Upper lobe of left lung (tissue), 6 donors: ENCODE results near the gene PRM3. TPM values are rescaled to one million over a fixed set of nuclear protein-coding genes. Genes with fewer than 3 reads are reported as not detected.

Experiments
- ATAC-seq, 2 donors: fragments of 200-7000 bp; cut with Tn5 transposase; one replicate each; pipeline ENCODE4 v1.9.1; 2022; ENCODE audit warnings: mild to moderate bottlenecking in 2 of 2, moderate library complexity in 2 of 2; ENCODE audit not compliant: low FRiP score in 2 of 2
- DNase-seq, 2 donors: peaks; one replicate each; pipeline ENCODE4 v3.0.0-alpha.2; 2019 to 2020
- H3K27ac ChIP-seq, 4 donors: fragments of 200-600 bp; sonication (generic); one replicate each; pipeline ENCODE4 v1.5.1; 2016 to 2019
- H3K27me3 ChIP-seq, 4 donors: fragments of 200-600 bp; sonication (generic); one replicate each; pipeline ENCODE4 v1.5.1; 2017 to 2019
- H3K36me3 ChIP-seq, 4 donors: fragments of 200-600 bp; sonication (generic); one replicate each; pipeline ENCODE4 v1.5.1; 2016 to 2019
- H3K4me1 ChIP-seq, 4 donors: fragments of 200-600 bp; sonication (generic); one replicate each; pipeline ENCODE4 v1.5.1; 2018 to 2019
- H3K4me3 ChIP-seq, 4 donors: fragments of 200-600 bp; sonication (generic); one replicate each; pipeline ENCODE4 v1.5.1; 2017 to 2019; ENCODE audit warnings: mild to moderate bottlenecking in 2 of 4, moderate library complexity in 1 of 4
- H3K9me3 ChIP-seq, 4 donors: fragments of 200-600 bp; sonication (generic); one replicate each; pipeline ENCODE4 v1.5.1; 2018 to 2019
- EP300 ChIP-seq, 4 donors: sonication (generic); formaldehyde crosslinking; IDR thresholded peaks; one replicate each; pipeline ENCODE4 v1.5.1; 2017; ENCODE audit warnings: antibody characterized with exemption in 4 of 4, control low read depth in 2 of 4
- POLR2A ChIP-seq, 4 donors: fragments of 450-650 bp; IDR thresholded peaks; one replicate each; pipeline ENCODE4 v1.5.1; 2016 to 2017; ENCODE audit warnings: antibody characterized with exemption in 4 of 4, mild to moderate bottlenecking in 2 of 4
- POLR2AphosphoS5 ChIP-seq, 2 donors: sonication (generic); formaldehyde crosslinking; IDR thresholded peaks; one replicate each; pipeline ENCODE4 v1.5.1; 2017; ENCODE audit warnings: antibody characterized with exemption in 2 of 2
- WGBS, 2 donors: methylation state at CpG; one replicate each; pipeline ENCODE4 v1.1.5; 2017 to 2018; 5-methylcytosine and 5-hydroxymethylcytosine counted together
- total RNA-seq, 6 donors: library from RNA; depleted of rRNA in 4 of 6; stranded (reverse); fragments of >200 nt in 4 of 6; gene quantifications; one replicate each; pipeline versions ENCODE4 v1.1.0 to v1.2.1, GENCODE V29; 2016 to 2021
- TF ChIP-seq, protein P1 (sequence below), 6 experiments: fragments of 450-650 bp in 4 of 6; fragments of 200-600 bp in 2 of 6; sonication (generic) in 2 of 6; IDR thresholded peaks; one replicate each; pipeline ENCODE4 v1.5.1; 2016 to 2019; ENCODE audit warnings: antibody characterized with exemption in 6 of 6
- donor health status: DM: no; HTN: no; CAD: no; lungs with moderate emphysema.
- donor health status: DM: no; HTN: yes; CAD: no; lungs with severe emphysema.

Gene PRM3
- total RNA-seq, 6 donors from 2014 or later: not detected

DNA sequence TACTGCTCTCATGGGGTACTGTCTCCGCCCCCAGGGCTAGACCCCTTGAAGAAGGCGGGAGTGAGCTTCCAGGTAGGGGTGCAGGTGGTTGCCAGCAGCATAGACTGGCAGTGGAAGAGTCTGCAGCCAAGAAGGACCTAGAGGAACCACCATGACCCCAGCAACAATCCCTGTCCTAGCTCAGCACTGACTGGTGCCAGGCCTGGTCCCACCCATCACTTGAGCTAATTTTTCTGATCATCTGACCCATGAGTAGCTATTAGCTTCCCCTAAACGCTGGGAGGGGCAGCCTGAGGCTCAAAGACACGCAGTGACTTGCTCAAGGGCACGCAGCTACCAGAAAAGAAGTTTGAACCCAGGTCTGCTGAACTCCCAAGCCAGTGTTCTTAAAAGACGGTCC, 945 bp downstream of the PRM3 start:
- 70 to 84% methylated on average over 2 to 6 of the region's 6 CpGs for WGBS, 2 donors
- Histone ChIP-seq H3K4me3 (no peak overlapping the region), H3K4me1 (no peaks in the 10 kb centered on the region), H3K9me3 (no peaks in the 10 kb centered on the region), H3K27me3 (no peaks in the 10 kb centered on the region), H3K27ac (no peak overlapping the region), H3K36me3 (no peaks in the 10 kb centered on the region)
- DNase-seq (no peak), ATAC-seq (no peak)
- TF ChIP-seq, protein P1, sequence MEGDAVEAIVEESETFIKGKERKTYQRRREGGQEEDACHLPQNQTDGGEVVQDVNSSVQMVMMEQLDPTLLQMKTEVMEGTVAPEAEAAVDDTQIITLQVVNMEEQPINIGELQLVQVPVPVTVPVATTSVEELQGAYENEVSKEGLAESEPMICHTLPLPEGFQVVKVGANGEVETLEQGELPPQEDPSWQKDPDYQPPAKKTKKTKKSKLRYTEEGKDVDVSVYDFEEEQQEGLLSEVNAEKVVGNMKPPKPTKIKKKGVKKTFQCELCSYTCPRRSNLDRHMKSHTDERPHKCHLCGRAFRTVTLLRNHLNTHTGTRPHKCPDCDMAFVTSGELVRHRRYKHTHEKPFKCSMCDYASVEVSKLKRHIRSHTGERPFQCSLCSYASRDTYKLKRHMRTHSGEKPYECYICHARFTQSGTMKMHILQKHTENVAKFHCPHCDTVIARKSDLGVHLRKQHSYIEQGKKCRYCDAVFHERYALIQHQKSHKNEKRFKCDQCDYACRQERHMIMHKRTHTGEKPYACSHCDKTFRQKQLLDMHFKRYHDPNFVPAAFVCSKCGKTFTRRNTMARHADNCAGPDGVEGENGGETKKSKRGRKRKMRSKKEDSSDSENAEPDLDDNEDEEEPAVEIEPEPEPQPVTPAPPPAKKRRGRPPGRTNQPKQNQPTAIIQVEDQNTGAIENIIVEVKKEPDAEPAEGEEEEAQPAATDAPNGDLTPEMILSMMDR (IDR thresholded peaks at IDR 0.05): no peak
- TF ChIP-seq POLR2AphosphoS5 (IDR thresholded peaks at IDR 0.05): no peak
- TF ChIP-seq EP300 (IDR thresholded peaks at IDR 0.05): no peak
- TF ChIP-seq POLR2A (IDR thresholded peaks at IDR 0.05): no peak

DNA sequence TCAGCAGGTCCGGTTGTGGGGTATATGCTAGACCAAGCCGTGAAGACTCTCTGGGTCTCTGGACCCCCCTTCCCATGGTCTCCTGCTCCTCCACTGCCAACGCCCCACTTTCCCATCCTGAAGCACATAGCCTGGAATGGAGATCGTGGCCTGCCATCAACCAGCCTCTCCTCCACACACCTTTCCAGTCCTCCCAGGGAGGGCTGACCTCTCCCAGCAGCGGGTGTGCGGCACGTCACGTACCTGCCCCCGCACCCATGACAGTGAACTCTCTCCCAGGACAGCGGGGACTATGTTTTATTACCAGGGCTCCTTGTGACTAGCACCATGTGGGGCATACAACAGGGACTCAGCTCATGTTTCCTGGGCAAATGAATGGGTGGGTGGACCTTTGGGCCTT, 1.8 kb downstream of the PRM3 start:
- DNase-seq (peak in 1 of 2 donors; percentile 37), ATAC-seq (no peak)
- 91 to 95% methylated on average over 10 of the region's 10 CpGs for WGBS, 2 donors
- no peaks in the 10 kb centered on the region for H3K36me3 ChIP-seq
- no peak overlapping the region for H3K4me3 ChIP-seq
- no peaks in the 10 kb centered on the region for H3K4me1 ChIP-seq
- TF ChIP-seq, protein P1 (IDR thresholded peaks at IDR 0.05): no peak
- H3K27me3 ChIP-seq: no peaks in the 10 kb centered on the region
- no peaks in the 10 kb centered on the region for H3K9me3 ChIP-seq
- no peak overlapping the region for H3K27ac ChIP-seq

DNA sequence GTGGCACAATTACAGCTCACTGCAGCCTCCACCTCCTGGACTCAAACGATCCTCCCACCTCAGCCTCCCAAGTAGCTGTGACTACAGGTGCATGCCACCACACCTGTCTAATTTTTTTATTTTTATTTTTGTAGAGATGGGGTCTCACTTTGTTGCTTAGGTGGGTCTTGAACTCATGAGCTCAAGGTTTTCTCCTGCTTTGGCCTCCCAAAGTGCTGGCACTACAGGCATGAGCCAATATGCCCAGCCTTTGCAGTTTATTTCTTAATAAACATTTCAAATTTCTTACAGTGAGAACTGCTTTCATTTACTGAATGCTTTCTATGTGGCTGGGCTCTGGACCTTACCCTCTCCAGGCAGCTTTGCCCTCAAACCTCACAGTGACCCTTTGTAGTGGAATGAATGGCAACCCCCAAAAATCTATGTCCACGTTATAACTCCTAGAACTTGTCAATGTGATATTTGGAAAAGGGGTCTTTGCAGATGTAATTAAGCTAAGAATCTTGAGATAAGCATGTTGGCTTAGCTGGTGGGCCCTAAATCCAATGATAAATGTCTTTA, 2.7 kb downstream of the PRM3 start:
- H3K27me3 ChIP-seq: no peaks in the 10 kb centered on the region

DNA sequence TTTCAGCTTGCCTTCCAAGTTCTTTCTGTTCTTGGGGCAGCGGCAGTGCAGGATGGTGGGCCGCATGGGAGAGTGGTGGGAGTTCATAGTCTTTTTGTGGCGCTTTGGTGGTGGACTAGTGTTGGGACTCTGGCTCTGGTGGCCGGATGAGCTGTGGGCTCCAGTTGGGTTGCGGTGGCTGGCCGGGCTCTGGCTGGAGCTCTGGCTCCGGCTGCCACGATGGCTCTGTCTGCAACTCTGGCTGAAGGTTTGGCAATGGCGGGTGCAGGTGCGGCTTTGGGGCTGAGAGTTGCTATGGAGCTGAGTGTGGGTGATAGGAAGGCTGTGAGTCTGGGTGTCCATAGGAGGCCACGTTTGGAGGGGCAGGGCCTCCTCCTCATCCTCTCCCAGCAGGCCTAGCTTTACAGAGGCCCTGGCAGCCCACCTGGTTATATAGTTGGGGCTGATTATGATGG, 4.5 kb downstream of the PRM3 start, which contains the start of gene TNP2:
Gene TNP2 (minus strand): TSS at position 405 of the 455 bp plus-strand sequence. CDS start 63 bp downstream, at position 342.
- no peaks in the 10 kb centered on the region for H3K36me3 ChIP-seq
- H3K4me3 ChIP-seq: no peak within 1 kb of the TSS
- DNase-seq: peak in 1 of 2 donors; percentile 40
- peaks cover 0 to 8% (median 3%) of the 10 kb centered on the region in 4 donors for H3K4me1 ChIP-seq
- no peak for ATAC-seq
- 94 to 96% methylated on average over 10 to 11 of the region's 11 CpGs for WGBS, 2 donors
- H3K27ac ChIP-seq: no peak within 1 kb of the TSS
- H3K9me3 ChIP-seq: no peaks in the 10 kb centered on the region
- no peaks in the 10 kb centered on the region for H3K27me3 ChIP-seq
- no peak for TF ChIP-seq POLR2A (IDR thresholded peaks at IDR 0.05)

More for the DNA sequence above, 2.7 kb downstream of the PRM3 start:
- H3K9me3 ChIP-seq: no peaks in the 10 kb centered on the region
- H3K36me3 ChIP-seq: no peaks in the 10 kb centered on the region
- TF ChIP-seq POLR2AphosphoS5 (IDR thresholded peaks at IDR 0.05): no peak
- TF ChIP-seq, protein P1 (IDR thresholded peaks at IDR 0.05): no peak
- no peak overlapping the region for H3K4me3 ChIP-seq
- DNase-seq: no peak
- H3K4me1 ChIP-seq: peaks cover 0 to 1% (median 0%) of the 10 kb centered on the region in 4 donors
- H3K27ac ChIP-seq: no peak overlapping the region
- 93 to 94% methylated on average over 2 of the region's 2 CpGs for WGBS, 2 donors
- ATAC-seq: no peak

DNA sequence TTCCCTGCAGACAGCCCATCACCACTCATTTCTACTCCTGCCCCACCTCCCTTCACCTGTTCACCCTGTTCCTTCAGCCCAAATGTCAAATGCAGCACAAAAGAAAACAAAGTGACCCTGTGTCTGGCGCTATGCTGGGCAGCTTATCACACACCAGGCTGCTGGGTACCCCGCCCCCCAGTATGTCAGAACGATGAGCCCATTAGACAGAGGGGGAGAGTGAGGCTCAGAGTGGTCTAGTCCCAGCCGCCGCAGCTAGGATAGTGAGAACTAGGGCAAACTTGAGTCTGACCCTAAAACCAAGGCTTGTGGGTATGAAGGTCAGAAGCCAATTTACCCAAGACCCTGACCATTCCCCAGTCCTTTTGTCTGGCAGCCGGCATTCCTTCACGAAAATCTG, 8.3 kb downstream of the PRM3 start:
- no peak for ATAC-seq
- TF ChIP-seq POLR2A (IDR thresholded peaks at IDR 0.05): no peak
- TF ChIP-seq POLR2AphosphoS5 (IDR thresholded peaks at IDR 0.05): no peak
- TF ChIP-seq, protein P1 (IDR thresholded peaks at IDR 0.05): no peak
- TF ChIP-seq EP300 (IDR thresholded peaks at IDR 0.05): no peak
- Histone ChIP-seq H3K27me3 (no peaks in the 10 kb centered on the region), H3K27ac (peak overlapping the region in 1 of 4 donors; percentile 26), H3K9me3 (no peaks in the 10 kb centered on the region), H3K4me3 (no peak overlapping the region), H3K4me1 (peaks cover 0 to 8% (median 3%) of the 10 kb centered on the region in 4 donors), H3K36me3 (no peaks in the 10 kb centered on the region)
- WGBS, 2 donors: 85 to 96% methylated on average over 7 of the region's 7 CpGs
- DNase-seq: no peak
